Measurements from ENCODE around the gene CUEDC2.

CUEDC2 gene

DNA sequence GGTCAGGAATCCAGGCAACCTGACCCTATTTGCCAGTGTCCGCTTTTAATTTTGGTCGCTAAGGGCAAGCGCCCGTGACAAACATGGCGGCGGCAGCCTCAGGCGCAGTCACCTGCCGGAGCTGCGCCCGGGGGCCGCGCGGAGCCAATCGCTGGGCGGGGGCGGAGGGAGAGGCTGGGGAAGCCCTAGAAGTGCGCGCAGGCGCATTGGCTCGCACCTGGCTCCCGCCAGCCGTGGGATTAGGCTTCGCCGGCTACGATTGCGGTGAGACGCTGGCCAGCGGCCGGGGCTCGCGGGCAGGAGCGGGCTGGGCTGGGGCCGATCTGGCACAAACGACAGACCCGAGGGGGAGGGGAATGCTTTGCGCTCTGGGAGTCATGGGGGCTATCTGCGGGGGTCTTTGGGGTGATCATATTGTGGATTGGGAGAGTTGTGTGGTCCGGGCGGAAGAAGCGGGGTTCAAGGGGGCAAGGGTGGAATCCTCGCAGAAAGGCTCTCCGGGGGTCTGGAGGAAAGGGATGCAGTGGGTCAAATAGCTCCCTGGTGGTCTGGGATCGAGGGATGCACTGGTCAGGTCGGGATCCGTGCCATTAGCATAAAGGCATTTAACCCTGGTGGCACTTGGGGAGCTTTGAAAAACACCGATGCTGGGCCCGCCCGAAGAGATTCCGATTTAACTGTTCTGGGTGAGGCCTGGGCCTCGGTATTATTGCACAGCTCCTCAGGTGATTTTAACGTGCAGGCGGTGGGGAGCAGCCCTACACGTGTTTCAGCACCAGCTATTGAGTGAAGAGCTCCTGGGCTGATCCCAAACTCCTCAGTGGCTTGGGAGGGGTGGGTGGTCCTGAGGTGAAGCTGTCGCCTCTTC lies 29.0 kb upstream of the CUEDC2 start (continued):
- TF ChIP-seq, protein P1, sequence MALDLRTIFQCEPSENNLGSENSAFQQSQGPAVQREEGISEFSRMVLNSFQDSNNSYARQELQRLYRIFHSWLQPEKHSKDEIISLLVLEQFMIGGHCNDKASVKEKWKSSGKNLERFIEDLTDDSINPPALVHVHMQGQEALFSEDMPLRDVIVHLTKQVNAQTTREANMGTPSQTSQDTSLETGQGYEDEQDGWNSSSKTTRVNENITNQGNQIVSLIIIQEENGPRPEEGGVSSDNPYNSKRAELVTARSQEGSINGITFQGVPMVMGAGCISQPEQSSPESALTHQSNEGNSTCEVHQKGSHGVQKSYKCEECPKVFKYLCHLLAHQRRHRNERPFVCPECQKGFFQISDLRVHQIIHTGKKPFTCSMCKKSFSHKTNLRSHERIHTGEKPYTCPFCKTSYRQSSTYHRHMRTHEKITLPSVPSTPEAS (tag by site-specific recombination; IDR thresholded peaks at IDR 0.05) = no peak
- no peak for TF ChIP-seq FEZF1 (tag by site-specific recombination; IDR thresholded peaks at IDR 0.05)
- TF ChIP-seq, protein P2, sequence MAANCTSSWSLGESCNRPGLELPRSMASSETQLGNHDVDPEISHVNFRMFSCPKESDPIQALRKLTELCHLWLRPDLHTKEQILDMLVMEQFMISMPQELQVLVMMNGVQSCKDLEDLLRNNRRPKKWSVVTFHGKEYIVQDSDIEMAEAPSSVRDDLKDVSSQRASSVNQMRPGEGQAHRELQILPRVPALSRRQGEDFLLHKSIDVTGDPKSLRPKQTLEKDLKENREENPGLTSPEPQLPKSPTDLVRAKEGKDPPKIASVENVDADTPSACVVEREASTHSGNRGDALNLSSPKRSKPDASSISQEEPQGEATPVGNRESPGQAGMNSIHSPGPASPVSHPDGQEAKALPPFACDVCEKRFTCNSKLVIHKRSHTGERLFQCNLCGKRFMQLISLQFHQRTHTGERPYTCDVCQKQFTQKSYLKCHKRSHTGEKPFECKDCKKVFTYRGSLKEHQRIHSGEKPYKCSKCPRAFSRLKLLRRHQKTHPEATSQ (tag by site-specific recombination; IDR thresholded peaks at IDR 0.05) = no peak
- TF ChIP-seq MEIS1 (CRISPR knock-in tag; IDR thresholded peaks at IDR 0.05; ENCODE audit: borderline replicate concordance) = no peak
- no peak for TF ChIP-seq ZNF701 (tag by site-specific recombination; IDR thresholded peaks at IDR 0.05)
- TF ChIP-seq, protein P3, sequence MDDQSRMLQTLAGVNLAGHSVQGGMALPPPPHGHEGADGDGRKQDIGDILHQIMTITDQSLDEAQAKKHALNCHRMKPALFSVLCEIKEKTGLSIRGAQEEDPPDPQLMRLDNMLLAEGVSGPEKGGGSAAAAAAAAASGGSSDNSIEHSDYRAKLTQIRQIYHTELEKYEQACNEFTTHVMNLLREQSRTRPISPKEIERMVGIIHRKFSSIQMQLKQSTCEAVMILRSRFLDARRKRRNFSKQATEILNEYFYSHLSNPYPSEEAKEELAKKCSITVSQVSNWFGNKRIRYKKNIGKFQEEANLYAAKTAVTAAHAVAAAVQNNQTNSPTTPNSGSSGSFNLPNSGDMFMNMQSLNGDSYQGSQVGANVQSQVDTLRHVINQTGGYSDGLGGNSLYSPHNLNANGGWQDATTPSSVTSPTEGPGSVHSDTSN (CRISPR knock-in tag; IDR thresholded peaks at IDR 0.05) = no peak
- 0 out of 2 replicates have a peak, but pooled peaks have one; percentile 31 for TF ChIP-seq KLF16 (tag by site-specific recombination; IDR thresholded peaks at IDR 0.05)
- TF ChIP-seq, protein P4, sequence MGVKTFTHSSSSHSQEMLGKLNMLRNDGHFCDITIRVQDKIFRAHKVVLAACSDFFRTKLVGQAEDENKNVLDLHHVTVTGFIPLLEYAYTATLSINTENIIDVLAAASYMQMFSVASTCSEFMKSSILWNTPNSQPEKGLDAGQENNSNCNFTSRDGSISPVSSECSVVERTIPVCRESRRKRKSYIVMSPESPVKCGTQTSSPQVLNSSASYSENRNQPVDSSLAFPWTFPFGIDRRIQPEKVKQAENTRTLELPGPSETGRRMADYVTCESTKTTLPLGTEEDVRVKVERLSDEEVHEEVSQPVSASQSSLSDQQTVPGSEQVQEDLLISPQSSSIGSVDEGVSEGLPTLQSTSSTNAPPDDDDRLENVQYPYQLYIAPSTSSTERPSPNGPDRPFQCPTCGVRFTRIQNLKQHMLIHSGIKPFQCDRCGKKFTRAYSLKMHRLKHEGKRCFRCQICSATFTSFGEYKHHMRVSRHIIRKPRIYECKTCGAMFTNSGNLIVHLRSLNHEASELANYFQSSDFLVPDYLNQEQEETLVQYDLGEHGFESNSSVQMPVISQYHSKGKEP (tag by site-specific recombination; IDR thresholded peaks at IDR 0.05) = peak; percentile 61; the same call in 1 of the 2 replicates
- no peak for TF ChIP-seq ZFP41 (tag by site-specific recombination; IDR thresholded peaks at IDR 0.05; ENCODE audit: borderline replicate concordance)
- TF ChIP-seq ZNF530 (tag by site-specific recombination; IDR thresholded peaks at IDR 0.05; ENCODE audit: low read depth) = no peak
- TF ChIP-seq ZNF146 (tag by site-specific recombination; IDR thresholded peaks at IDR 0.05) = no peak
- no peak for TF ChIP-seq ZNF266 (tag by site-specific recombination; IDR thresholded peaks at IDR 0.05; ENCODE audit: low read depth)
- no peak for TF ChIP-seq ZNF510 (tag by site-specific recombination; IDR thresholded peaks at IDR 0.05; ENCODE audit: insufficient replicate concordance)
- no peak for TF ChIP-seq ZNF214 (tag by site-specific recombination; IDR thresholded peaks at IDR 0.05; ENCODE audit: borderline replicate concordance)
- TF ChIP-seq ZNF624 (tag by site-specific recombination; IDR thresholded peaks at IDR 0.05) = no peak
- TF ChIP-seq EGR2 (tag by site-specific recombination; IDR thresholded peaks at IDR 0.05; ENCODE audit: low read depth) = no peak
- TF ChIP-seq ZNF10 (tag by site-specific recombination; IDR thresholded peaks at IDR 0.05) = no peak
- no peak for TF ChIP-seq SALL2 (tag by site-specific recombination; IDR thresholded peaks at IDR 0.05; ENCODE audit: borderline replicate concordance)
- TF ChIP-seq, protein P5, sequence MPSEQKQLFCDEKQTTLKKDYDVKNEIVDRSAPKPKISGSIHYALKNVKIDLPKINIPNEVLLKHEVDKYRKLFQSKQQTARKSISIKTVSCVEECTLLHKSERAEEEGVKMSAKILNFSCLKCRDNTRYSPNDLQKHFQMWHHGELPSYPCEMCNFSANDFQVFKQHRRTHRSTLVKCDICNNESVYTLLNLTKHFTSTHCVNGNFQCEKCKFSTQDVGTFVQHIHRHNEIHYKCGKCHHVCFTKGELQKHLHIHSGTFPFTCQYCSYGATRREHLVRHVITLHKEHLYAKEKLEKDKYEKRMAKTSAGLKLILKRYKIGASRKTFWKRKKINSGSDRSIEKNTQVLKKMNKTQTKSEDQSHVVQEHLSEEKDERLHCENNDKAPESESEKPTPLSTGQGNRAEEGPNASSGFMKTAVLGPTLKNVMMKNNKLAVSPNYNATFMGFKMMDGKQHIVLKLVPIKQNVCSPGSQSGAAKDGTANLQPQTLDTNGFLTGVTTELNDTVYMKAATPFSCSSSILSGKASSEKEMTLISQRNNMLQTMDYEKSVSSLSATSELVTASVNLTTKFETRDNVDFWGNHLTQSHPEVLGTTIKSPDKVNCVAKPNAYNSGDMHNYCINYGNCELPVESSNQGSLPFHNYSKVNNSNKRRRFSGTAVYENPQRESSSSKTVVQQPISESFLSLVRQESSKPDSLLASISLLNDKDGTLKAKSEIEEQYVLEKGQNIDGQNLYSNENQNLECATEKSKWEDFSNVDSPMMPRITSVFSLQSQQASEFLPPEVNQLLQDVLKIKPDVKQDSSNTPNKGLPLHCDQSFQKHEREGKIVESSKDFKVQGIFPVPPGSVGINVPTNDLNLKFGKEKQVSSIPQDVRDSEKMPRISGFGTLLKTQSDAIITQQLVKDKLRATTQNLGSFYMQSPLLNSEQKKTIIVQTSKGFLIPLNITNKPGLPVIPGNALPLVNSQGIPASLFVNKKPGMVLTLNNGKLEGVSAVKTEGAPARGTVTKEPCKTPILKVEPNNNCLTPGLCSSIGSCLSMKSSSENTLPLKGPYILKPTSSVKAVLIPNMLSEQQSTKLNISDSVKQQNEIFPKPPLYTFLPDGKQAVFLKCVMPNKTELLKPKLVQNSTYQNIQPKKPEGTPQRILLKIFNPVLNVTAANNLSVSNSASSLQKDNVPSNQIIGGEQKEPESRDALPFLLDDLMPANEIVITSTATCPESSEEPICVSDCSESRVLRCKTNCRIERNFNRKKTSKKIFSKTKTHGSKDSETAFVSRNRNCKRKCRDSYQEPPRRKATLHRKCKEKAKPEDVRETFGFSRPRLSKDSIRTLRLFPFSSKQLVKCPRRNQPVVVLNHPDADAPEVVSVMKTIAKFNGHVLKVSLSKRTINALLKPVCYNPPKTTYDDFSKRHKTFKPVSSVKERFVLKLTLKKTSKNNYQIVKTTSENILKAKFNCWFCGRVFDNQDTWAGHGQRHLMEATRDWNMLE (tag by site-specific recombination; conservative IDR thresholded peaks at IDR 0.05; ENCODE audit: low read depth) = peak; percentile 72
- TF ChIP-seq ZNF341 (tag by site-specific recombination; IDR thresholded peaks at IDR 0.05; ENCODE audit: low read depth) = peak; percentile 75
- TF ChIP-seq ZNF76 (tag by site-specific recombination; IDR thresholded peaks at IDR 0.05; ENCODE audit: borderline replicate concordance, low read depth) = peak; percentile 90
- TF ChIP-seq ZNF623 (tag by site-specific recombination; IDR thresholded peaks at IDR 0.05) = no peak
- TF ChIP-seq ZNF121 (tag by site-specific recombination; IDR thresholded peaks at IDR 0.05) = no peak
- TF ChIP-seq, protein P6, sequence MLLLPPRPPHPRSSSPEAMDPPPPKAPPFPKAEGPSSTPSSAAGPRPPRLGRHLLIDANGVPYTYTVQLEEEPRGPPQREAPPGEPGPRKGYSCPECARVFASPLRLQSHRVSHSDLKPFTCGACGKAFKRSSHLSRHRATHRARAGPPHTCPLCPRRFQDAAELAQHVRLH (tag by site-specific recombination; IDR thresholded peaks at IDR 0.05) = no peak
- TF ChIP-seq ZNF626 (tag by site-specific recombination; IDR thresholded peaks at IDR 0.05) = no peak
- TF ChIP-seq, protein P7, sequence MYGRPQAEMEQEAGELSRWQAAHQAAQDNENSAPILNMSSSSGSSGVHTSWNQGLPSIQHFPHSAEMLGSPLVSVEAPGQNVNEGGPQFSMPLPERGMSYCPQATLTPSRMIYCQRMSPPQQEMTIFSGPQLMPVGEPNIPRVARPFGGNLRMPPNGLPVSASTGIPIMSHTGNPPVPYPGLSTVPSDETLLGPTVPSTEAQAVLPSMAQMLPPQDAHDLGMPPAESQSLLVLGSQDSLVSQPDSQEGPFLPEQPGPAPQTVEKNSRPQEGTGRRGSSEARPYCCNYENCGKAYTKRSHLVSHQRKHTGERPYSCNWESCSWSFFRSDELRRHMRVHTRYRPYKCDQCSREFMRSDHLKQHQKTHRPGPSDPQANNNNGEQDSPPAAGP (tag by site-specific recombination; IDR thresholded peaks at IDR 0.05) = peak; percentile 35; the same call in 1 of the 2 replicates
